ENCODE results near the gene FRYL.

Gene FRYL

DNA sequence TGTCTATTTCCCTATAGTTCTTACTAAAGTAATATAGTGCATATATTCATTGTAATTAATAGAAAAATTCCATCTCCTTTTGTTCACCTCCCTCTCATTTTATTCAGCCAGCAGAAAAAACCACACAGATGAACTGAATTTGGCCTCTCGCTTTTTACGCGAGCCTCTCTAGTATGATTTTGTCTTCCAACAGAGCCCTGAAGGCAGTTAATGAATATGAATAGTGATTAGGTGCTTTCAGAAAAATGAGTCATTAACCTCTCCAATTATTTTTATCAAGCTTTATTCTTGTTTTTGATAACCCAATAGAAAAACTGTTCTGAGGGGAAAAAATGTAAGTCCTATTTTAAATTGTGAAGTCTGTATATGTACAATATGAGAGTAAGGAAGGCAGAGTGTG, 215.9 kb downstream of the FRYL start:
- CTCF ChIA-PET, result interaction anchor here (1.0 kb wide), 1 partner anchor 19 kb away, joined by 3 read pairs; no protein-coding TSS in a partner anchor
- TF ChIP-seq, protein P1, sequence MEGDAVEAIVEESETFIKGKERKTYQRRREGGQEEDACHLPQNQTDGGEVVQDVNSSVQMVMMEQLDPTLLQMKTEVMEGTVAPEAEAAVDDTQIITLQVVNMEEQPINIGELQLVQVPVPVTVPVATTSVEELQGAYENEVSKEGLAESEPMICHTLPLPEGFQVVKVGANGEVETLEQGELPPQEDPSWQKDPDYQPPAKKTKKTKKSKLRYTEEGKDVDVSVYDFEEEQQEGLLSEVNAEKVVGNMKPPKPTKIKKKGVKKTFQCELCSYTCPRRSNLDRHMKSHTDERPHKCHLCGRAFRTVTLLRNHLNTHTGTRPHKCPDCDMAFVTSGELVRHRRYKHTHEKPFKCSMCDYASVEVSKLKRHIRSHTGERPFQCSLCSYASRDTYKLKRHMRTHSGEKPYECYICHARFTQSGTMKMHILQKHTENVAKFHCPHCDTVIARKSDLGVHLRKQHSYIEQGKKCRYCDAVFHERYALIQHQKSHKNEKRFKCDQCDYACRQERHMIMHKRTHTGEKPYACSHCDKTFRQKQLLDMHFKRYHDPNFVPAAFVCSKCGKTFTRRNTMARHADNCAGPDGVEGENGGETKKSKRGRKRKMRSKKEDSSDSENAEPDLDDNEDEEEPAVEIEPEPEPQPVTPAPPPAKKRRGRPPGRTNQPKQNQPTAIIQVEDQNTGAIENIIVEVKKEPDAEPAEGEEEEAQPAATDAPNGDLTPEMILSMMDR (IDR thresholded peaks at IDR 0.05; ENCODE audit: control extremely low read depth, extremely low read depth, low read depth, missing control alignments), result no peak
- POLR2A ChIA-PET, result no interaction called here
- DNase-seq (ENCODE audit: extremely low spot score), result no peak

GRCh38 chr4:48558819-48559218, 221.3 kb downstream of the FRYL start:
- ChIA-PET CTCF (interaction anchor here (1.7 to 3.9 kb wide), 2 partner anchors 20 to 43 kb away, joined by 3 to 23 read pairs; no protein-coding TSS in a partner anchor), POLR2A (no interaction called here)
- TF ChIP-seq, protein P1 (IDR thresholded peaks at IDR 0.05; ENCODE audit: control extremely low read depth, extremely low read depth, low read depth, missing control alignments), result no peak
- no peak for DNase-seq (ENCODE audit: extremely low spot score)

- CTCF ChIA-PET, result interaction anchor here (1.5 to 3.9 kb wide), 2 partner anchors 12 to 21 kb away, joined by 7 to 23 read pairs; no protein-coding TSS in a partner anchor
- no peak for DNase-seq (ENCODE audit: extremely low spot score)
- TF ChIP-seq, protein P1 (IDR thresholded peaks at IDR 0.05; ENCODE audit: control extremely low read depth, extremely low read depth, low read depth, missing control alignments), result no peak
- POLR2A ChIA-PET, result no interaction called here
These were observed 222.1 kb downstream of the FRYL start for GRCh38 chr4:48558026-48558425.

GRCh38 chr4:48557478-48557877, 222.6 kb downstream of the FRYL start:
- TF ChIP-seq, protein P1 (IDR thresholded peaks at IDR 0.05; ENCODE audit: control extremely low read depth, extremely low read depth, low read depth, missing control alignments), result no peak
- ChIA-PET CTCF (interaction anchor here (1.5 to 3.9 kb wide), 2 partner anchors 12 to 21 kb away, joined by 7 to 23 read pairs; no protein-coding TSS in a partner anchor), POLR2A (no interaction called here)
- DNase-seq (ENCODE audit: extremely low spot score), result no peak

DNA sequence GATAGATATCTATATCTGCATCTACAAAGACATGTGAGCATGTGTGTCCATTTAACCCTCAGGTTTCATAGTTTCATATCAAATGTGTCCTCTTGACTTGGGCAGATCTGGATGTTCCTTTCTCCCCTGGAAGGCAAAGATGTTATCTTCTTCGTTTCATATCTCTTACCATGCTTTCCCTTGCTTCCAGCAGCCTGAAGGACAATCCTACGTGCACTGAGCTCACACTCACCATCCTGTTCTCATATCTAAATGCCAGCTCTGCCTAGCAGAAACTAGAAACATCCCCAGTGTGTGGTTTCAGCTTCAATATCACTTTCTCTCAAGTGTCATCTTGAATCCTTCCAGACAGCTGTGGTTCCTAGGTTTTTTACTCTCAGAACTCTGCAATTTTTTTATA, 223.8 kb downstream of the FRYL start:
- ChIA-PET POLR2A (no interaction called here), CTCF (interaction anchor here (0.8 to 1.6 kb wide), 3 partner anchors 16 to 47 kb away, joined by 3 to 4 read pairs (median 4); no protein-coding TSS in a partner anchor)
- no peak for DNase-seq (ENCODE audit: extremely low spot score)
- TF ChIP-seq, protein P1 (IDR thresholded peaks at IDR 0.05; ENCODE audit: control extremely low read depth, extremely low read depth, low read depth, missing control alignments), result no peak

DNA sequence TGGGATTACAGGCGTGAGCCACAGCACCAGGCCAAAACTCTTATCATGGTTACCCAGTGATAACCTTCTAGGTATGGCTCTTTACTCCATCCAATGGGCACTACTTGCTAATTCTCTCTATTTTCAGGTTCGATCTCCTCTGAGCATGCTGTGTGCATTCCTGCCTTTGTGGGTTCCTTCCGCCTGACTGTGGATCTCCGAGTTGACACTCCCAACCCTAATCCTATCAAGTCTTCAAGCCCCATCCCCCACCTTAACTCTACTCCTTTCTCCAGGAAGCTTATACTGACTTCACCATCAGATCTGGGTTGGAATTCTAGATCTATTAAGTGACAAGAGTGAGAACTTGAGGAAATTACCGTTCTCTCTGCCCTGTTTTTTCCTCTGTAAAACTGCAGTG, 225.5 kb downstream of the FRYL start:
- CTCF ChIA-PET, result no interaction called here
- POLR2A ChIA-PET, result no interaction called here
- TF ChIP-seq, protein P1 (IDR thresholded peaks at IDR 0.05; ENCODE audit: control extremely low read depth, extremely low read depth, low read depth, missing control alignments), result no peak
- DNase-seq (ENCODE audit: extremely low spot score), result no peak
